Hepatocyte (in vitro differentiated cells): ENCODE data around the gene LHX5. TPM values are rescaled to one million over a fixed set of nuclear protein-coding genes. Genes with fewer than 3 reads are reported as not detected.

Experiments
- DNase-seq: peaks from one replicate; pipeline ENCODE4 v3.0.0-alpha.2; 2016; ENCODE audit warnings: low spot score
- H2AFZ ChIP-seq: fragments of 200-600 bp; sonication (generic); 2 replicates; pipeline ENCODE4 v1.6.0; 2016; ENCODE audit warnings: antibody characterized with exemption, mild to moderate bottlenecking
- H3K27ac ChIP-seq: fragments of 200-600 bp; sonication (generic); 2 replicates; pipeline ENCODE4 v1.5.1; 2016; ENCODE audit warnings: mild to moderate bottlenecking
- H3K27me3 ChIP-seq: fragments of 200-600 bp; sonication (generic); 2 replicates; pipeline ENCODE4 v1.6.1; 2016
- H3K36me3 ChIP-seq: fragments of 200-600 bp; sonication (generic); replicated peaks from 2 replicates; pipeline ENCODE4 v1.5.1; 2016; ENCODE audit warnings: low read depth; ENCODE audit not compliant: insufficient read depth
- H3K4me1 ChIP-seq: fragments of 200-600 bp; sonication (generic); 2 replicates; pipeline ENCODE4 v1.5.1; 2016; ENCODE audit warnings: mild to moderate bottlenecking, moderate library complexity; ENCODE audit not compliant: insufficient read depth
- H3K4me2 ChIP-seq: fragments of 200-600 bp; sonication (generic); 2 replicates; pipeline ENCODE4 v1.6.0; 2016
- H3K4me3 ChIP-seq: fragments of 200-600 bp; sonication (generic); 2 replicates; pipeline ENCODE4 v1.5.1; 2016; ENCODE audit warnings: mild to moderate bottlenecking
- H3K79me2 ChIP-seq: fragments of 200-600 bp; sonication (generic); 2 replicates; pipeline ENCODE4 v1.6.0; 2017; ENCODE audit warnings: mild to moderate bottlenecking
- H3K9me2 ChIP-seq: fragments of 200-600 bp; sonication (generic); replicated peaks from 2 replicates; pipeline ENCODE4 v1.6.0; 2017; ENCODE audit warnings: mild to moderate bottlenecking; ENCODE audit not compliant: insufficient read depth
- H3K9me3 ChIP-seq: fragments of 200-600 bp; sonication (generic); 2 replicates; pipeline ENCODE4 v1.5.1; 2016; ENCODE audit warnings: low read depth, mild to moderate bottlenecking
- H4K20me1 ChIP-seq: fragments of 200-600 bp; sonication (generic); 2 replicates; pipeline ENCODE4 v1.6.0; 2016; ENCODE audit warnings: mild to moderate bottlenecking; ENCODE audit not compliant: insufficient read depth, poor library complexity, severe bottlenecking
- EZH2 ChIP-seq: fragments of 200-600 bp; sonication (generic); IDR thresholded peaks from 2 replicates; pipeline ENCODE4 v1.6.1; 2016; ENCODE audit warnings: antibody characterized with exemption, mild to moderate bottlenecking, borderline replicate concordance
- EZH2phosphoT487 ChIP-seq: fragments of 200-600 bp; sonication (generic); IDR thresholded peaks from one replicate; pipeline ENCODE4 v1.6.1; 2018; ENCODE audit warnings: antibody characterized with exemption, mild to moderate bottlenecking, low read depth, moderate library complexity; ENCODE audit not compliant: unreplicated experiment, severe bottlenecking
- WGBS: methylation state at CpG from one replicate; pipeline ENCODE4 v1.1.6; 2016; ENCODE audit warnings: low lambda C conversion rate; ENCODE audit errors: missing lambda C conversion rate; 5-methylcytosine and 5-hydroxymethylcytosine counted together
- polyA plus RNA-seq: library from polyadenylated mRNA; unstranded; fragments of >200 nt; fragmentation: Nextera tagmentation; extraction: Ambion mirVana; gene quantifications from 2 replicates; pipeline ENCODE4 v1.2.1, GENCODE V29; 2016
- total RNA-seq: library from RNA; depleted of rRNA; stranded (reverse); fragments of >200 nt; gene quantifications from 2 replicates; pipeline ENCODE4 v1.2.3, GENCODE V29; 2014
- TF ChIP-seq, protein P1 (sequence below): fragments of 200-600 bp; sonication (generic); IDR thresholded peaks from 2 replicates; pipeline ENCODE4 v1.5.1; 2016; ENCODE audit warnings: antibody characterized with exemption, mild to moderate bottlenecking; ENCODE audit not compliant: poor library complexity

Gene LHX5
- total and polyA plus RNA-seq, 2 experiments from 2014 or later: 0.06 to 0.10 TPM

DNA sequence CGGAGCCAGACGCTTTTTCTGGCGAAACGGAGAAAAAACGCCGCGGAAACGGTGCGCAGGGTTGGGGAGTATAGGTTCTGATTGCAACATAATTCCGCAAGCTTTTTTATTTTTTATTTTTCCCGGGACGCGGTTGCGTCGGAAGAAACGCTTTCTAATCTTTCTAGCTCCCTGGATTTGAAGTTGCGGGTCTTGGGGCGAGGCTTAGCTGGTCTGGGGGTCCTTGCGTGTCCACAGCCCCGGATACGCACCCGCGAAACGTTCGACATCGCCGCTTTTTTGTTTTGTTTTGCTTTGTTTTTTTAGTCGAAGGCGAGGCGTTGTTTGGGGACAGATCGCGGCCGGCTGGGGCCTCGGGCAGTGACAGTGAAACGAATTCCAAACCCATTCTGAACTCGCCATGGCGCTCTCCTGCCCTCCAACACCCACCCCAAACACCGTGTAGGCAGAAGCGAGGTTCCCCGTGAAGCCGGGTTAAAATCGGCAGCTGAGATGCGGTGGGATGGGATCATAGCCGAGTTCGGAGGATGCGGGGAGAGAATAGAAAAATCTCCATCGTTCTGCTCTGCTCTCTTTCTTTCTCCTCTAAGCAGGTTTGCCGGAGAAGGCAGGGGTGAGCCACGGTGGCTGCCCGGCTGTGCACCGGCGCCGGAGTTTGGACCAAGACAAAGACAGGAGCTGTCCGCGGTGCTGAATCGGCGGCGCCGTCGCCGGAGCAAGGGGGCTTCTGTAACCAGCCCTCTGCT, 8.1 kb upstream of the LHX5 start:
- Histone ChIP-seq H3K27me3 (peaks cover 89% of the 10 kb centered on the region), H3K79me2 (no peaks in the 10 kb centered on the region), H3K4me1 (no peaks in the 10 kb centered on the region), H2AFZ (no peak overlapping the region), H3K4me2 (peak overlapping the region; percentile 59), H3K9me2 (no peaks in the 10 kb centered on the region), H3K36me3 (no peaks in the 10 kb centered on the region), H3K9me3 (no peaks in the 10 kb centered on the region), H3K4me3 (no peak overlapping the region), H3K27ac (no peak overlapping the region), H4K20me1 (no peaks in the 10 kb centered on the region)
- peak; percentile 86 for TF ChIP-seq EZH2phosphoT487
- TF ChIP-seq, protein P1, sequence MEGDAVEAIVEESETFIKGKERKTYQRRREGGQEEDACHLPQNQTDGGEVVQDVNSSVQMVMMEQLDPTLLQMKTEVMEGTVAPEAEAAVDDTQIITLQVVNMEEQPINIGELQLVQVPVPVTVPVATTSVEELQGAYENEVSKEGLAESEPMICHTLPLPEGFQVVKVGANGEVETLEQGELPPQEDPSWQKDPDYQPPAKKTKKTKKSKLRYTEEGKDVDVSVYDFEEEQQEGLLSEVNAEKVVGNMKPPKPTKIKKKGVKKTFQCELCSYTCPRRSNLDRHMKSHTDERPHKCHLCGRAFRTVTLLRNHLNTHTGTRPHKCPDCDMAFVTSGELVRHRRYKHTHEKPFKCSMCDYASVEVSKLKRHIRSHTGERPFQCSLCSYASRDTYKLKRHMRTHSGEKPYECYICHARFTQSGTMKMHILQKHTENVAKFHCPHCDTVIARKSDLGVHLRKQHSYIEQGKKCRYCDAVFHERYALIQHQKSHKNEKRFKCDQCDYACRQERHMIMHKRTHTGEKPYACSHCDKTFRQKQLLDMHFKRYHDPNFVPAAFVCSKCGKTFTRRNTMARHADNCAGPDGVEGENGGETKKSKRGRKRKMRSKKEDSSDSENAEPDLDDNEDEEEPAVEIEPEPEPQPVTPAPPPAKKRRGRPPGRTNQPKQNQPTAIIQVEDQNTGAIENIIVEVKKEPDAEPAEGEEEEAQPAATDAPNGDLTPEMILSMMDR: no peak
- TF ChIP-seq EZH2: peak; percentile 94
- 3% methylated on average over 61 of the region's 61 CpGs for WGBS
- DNase-seq: peak; percentile 78

DNA sequence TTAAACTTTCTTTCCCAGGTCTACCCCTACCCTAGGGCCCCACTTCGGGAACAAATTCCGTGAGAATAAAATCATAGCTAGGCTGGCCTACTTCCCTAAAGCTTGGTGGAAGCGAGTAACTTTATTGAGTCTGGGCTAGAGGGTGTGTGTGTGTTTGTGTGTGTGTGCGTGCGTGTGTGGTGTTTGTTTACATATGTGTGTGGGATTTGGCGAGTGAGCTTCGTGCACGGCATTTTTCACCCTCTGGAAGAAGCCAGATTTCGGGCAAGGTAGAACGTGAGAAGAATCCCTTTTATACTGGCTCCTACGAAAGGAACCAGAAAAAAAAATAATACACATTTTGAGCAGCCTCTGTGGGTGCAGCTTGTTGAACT, 7.5 kb upstream of the LHX5 start:
- Histone ChIP-seq H3K27ac (no peak overlapping the region), H3K27me3 (peaks cover 89% of the 10 kb centered on the region), H2AFZ (no peak overlapping the region), H3K79me2 (no peaks in the 10 kb centered on the region), H3K36me3 (no peaks in the 10 kb centered on the region), H3K9me2 (no peaks in the 10 kb centered on the region), H3K4me2 (no peak overlapping the region), H4K20me1 (no peaks in the 10 kb centered on the region), H3K4me3 (no peak overlapping the region), H3K4me1 (no peaks in the 10 kb centered on the region), H3K9me3 (no peaks in the 10 kb centered on the region)
- WGBS: 5% methylated on average over 11 of the region's 11 CpGs
- DNase-seq: no peak
- no peak for TF ChIP-seq EZH2phosphoT487
- TF ChIP-seq EZH2: no peak
- TF ChIP-seq, protein P1: no peak

DNA sequence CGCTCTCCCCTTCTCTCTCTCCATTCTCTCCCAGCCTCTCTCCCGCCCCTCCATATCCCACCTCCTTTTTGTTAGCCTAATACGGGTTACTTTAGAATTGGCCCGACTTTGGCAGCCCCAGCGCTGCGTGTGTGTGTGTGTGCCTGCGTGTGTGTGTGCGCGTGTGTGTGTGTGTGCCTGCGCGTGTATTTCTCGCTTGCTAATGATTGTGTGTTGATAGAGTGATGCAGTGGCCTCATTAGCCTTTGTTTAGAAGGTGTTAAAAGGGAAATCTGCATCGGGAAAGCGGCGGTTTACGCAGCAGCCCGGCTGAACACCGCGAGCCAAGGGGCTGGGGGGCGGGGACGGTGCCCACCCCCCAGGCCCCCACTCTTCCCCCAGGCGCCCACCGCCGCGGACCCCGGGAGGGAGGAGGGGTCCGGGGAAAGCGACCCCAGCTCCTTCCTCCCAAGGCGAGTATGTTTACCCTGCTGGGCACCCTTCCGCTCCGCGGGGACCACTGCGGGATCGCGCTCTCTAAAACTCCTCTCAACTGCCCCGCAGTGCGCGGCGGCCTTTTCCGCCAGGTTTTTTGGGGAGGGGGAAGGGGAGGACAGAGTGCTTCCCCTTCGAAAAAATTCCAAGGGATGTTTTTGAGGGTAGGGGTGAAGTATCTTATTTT, 6.8 kb upstream of the LHX5 start:
- H3K9me3 ChIP-seq: no peaks in the 10 kb centered on the region
- H3K9me2 ChIP-seq: no peaks in the 10 kb centered on the region
- no peak for DNase-seq
- no peaks in the 10 kb centered on the region for H3K79me2 ChIP-seq
- H3K4me2 ChIP-seq: no peak overlapping the region
- no peaks in the 10 kb centered on the region for H3K4me1 ChIP-seq
- H3K36me3 ChIP-seq: no peaks in the 10 kb centered on the region
- no peak overlapping the region for H3K4me3 ChIP-seq
- H3K27me3 ChIP-seq: peaks cover 90% of the 10 kb centered on the region
- H2AFZ ChIP-seq: no peak overlapping the region
- 3% methylated on average over 25 of the region's 41 CpGs for WGBS
- TF ChIP-seq EZH2 (peak; percentile 64), EZH2phosphoT487 (peak; percentile 80)
- TF ChIP-seq, protein P1: no peak
- H3K27ac ChIP-seq: no peak overlapping the region
- no peaks in the 10 kb centered on the region for H4K20me1 ChIP-seq
